Rectal smooth muscle tissue (tissue), 1 donor: Measurements from ENCODE around the gene ARL5A.

Experiments used
- H3K27ac ChIP-seq: one replicate; pipeline ENCODE4 v1.7.0; 2013; ENCODE audit warnings: low read depth, low read length, inconsistent platforms
- H3K27me3 ChIP-seq: one replicate; pipeline ENCODE4 v1.7.0; 2013; ENCODE audit warnings: low read length; ENCODE audit not compliant: control insufficient read depth, insufficient read depth
- H3K36me3 ChIP-seq: one replicate; pipeline ENCODE4 v1.7.0; 2013; ENCODE audit warnings: low read length; ENCODE audit not compliant: control insufficient read depth, insufficient read depth
- H3K4me1 ChIP-seq: one replicate; pipeline ENCODE4 v1.7.0; 2013; ENCODE audit warnings: low read length; ENCODE audit not compliant: control insufficient read depth, insufficient read depth
- H3K4me3 ChIP-seq: one replicate; pipeline ENCODE4 v1.7.0; 2013; ENCODE audit warnings: low read length
- H3K9ac ChIP-seq: one replicate; pipeline ENCODE4 v1.7.0; 2013; ENCODE audit warnings: low read length

ARL5A gene

GRCh38 chr2:151851761-151852160 is 23.5 kb upstream of the ARL5A start:
- no peak overlapping the region for H3K9ac ChIP-seq
- H3K27ac ChIP-seq = no peak overlapping the region

GRCh38 chr2:151849413-151850010 is 21.3 kb upstream of the ARL5A start:
- H3K27ac ChIP-seq = no peak overlapping the region
- H3K36me3 ChIP-seq = no peaks in the 10 kb centered on the region
- no peak overlapping the region for H3K4me3 ChIP-seq
- no peak overlapping the region for H3K9ac ChIP-seq
- H3K4me1 ChIP-seq = no peaks in the 10 kb centered on the region
- no peaks in the 10 kb centered on the region for H3K27me3 ChIP-seq

More at GRCh38 chr2:151851761-151852160, 23.5 kb upstream of the ARL5A start:
- H3K27me3 ChIP-seq = no peaks in the 10 kb centered on the region
- H3K4me1 ChIP-seq = no peaks in the 10 kb centered on the region
- no peak overlapping the region for H3K4me3 ChIP-seq
- no peaks in the 10 kb centered on the region for H3K36me3 ChIP-seq

- H3K27me3 ChIP-seq = no peaks in the 10 kb centered on the region
Observed at GRCh38 chr2:151845884-151846283, 17.7 kb upstream of the ARL5A start.

GRCh38 chr2:151845481-151845880 is 17.3 kb upstream of the ARL5A start:
- Histone ChIP-seq H3K4me1 (no peaks in the 10 kb centered on the region), H3K9ac (no peak overlapping the region), H3K36me3 (no peaks in the 10 kb centered on the region), H3K27ac (no peak overlapping the region), H3K27me3 (no peaks in the 10 kb centered on the region), H3K4me3 (no peak overlapping the region)

More at GRCh38 chr2:151845884-151846283, 17.7 kb upstream of the ARL5A start:
- Histone ChIP-seq H3K27ac (no peak overlapping the region), H3K9ac (no peak overlapping the region), H3K36me3 (no peaks in the 10 kb centered on the region), H3K4me1 (no peaks in the 10 kb centered on the region), H3K4me3 (no peak overlapping the region)

GRCh38 chr2:151844211-151844896 is 16.1 kb upstream of the ARL5A start:
- Histone ChIP-seq H3K27me3 (no peaks in the 10 kb centered on the region), H3K9ac (no peak overlapping the region), H3K4me3 (no peak overlapping the region), H3K36me3 (no peaks in the 10 kb centered on the region), H3K4me1 (no peaks in the 10 kb centered on the region), H3K27ac (no peak overlapping the region)

GRCh38 chr2:151843691-151844061 is 15.5 kb upstream of the ARL5A start:
- Histone ChIP-seq H3K27me3 (no peaks in the 10 kb centered on the region), H3K9ac (no peak overlapping the region), H3K4me3 (no peak overlapping the region), H3K4me1 (no peaks in the 10 kb centered on the region), H3K36me3 (no peaks in the 10 kb centered on the region), H3K27ac (no peak overlapping the region)

- Histone ChIP-seq H3K27me3 (no peaks in the 10 kb centered on the region), H3K9ac (no peak overlapping the region), H3K4me3 (no peak overlapping the region), H3K27ac (no peak overlapping the region), H3K36me3 (no peaks in the 10 kb centered on the region), H3K4me1 (no peaks in the 10 kb centered on the region)
Observed at GRCh38 chr2:151842830-151843690, 14.8 kb upstream of the ARL5A start.

- Histone ChIP-seq H3K4me1 (no peaks in the 10 kb centered on the region), H3K27me3 (no peaks in the 10 kb centered on the region), H3K4me3 (no peak overlapping the region), H3K27ac (no peak overlapping the region), H3K9ac (no peak overlapping the region), H3K36me3 (no peaks in the 10 kb centered on the region)
Observed at GRCh38 chr2:151841047-151841424, 12.8 kb upstream of the ARL5A start.

GRCh38 chr2:151840216-151841046 is 12.2 kb upstream of the ARL5A start:
- no peaks in the 10 kb centered on the region for H3K4me1 ChIP-seq
- H3K27me3 ChIP-seq = no peaks in the 10 kb centered on the region
- H3K27ac ChIP-seq = no peak overlapping the region
- H3K9ac ChIP-seq = no peak overlapping the region
- no peaks in the 10 kb centered on the region for H3K36me3 ChIP-seq
- no peak overlapping the region for H3K4me3 ChIP-seq

- no peaks in the 10 kb centered on the region for H3K27me3 ChIP-seq
- H3K36me3 ChIP-seq = no peaks in the 10 kb centered on the region
- H3K9ac ChIP-seq = no peak overlapping the region
- no peaks in the 10 kb centered on the region for H3K4me1 ChIP-seq
- no peak overlapping the region for H3K4me3 ChIP-seq
- H3K27ac ChIP-seq = no peak overlapping the region
Observed at GRCh38 chr2:151837926-151838325, 9.7 kb upstream of the ARL5A start.

GRCh38 chr2:151833984-151834383 is 5.8 kb upstream of the ARL5A start:
- no peak overlapping the region for H3K4me3 ChIP-seq
- no peak overlapping the region for H3K27ac ChIP-seq
- no peaks in the 10 kb centered on the region for H3K36me3 ChIP-seq
- H3K27me3 ChIP-seq = no peaks in the 10 kb centered on the region
- no peak overlapping the region for H3K9ac ChIP-seq
- H3K4me1 ChIP-seq = no peaks in the 10 kb centered on the region

GRCh38 chr2:151830961-151831360 is 2.7 kb upstream of the ARL5A start:
- Histone ChIP-seq H3K36me3 (no peaks in the 10 kb centered on the region), H3K27ac (no peak overlapping the region), H3K4me1 (peaks cover 10% of the 10 kb centered on the region), H3K9ac (no peak overlapping the region), H3K4me3 (no peak overlapping the region), H3K27me3 (no peaks in the 10 kb centered on the region)
